Endothelial cell of umbilical vein (primary cell): ENCODE measurements around the gene TUBA3D. TPM values are rescaled to one million over a fixed set of nuclear protein-coding genes. Genes with fewer than 3 reads are reported as not detected.
"Not testable (repeated sequence)": the region's sequence is repeated elsewhere in the genome, so short reads cannot be mapped to it uniquely, and the experiment has no call there.

ENCODE experiments used
- BruUV-seq: library from RNA; stranded (reverse); fragments of 400-500 nt; replicated peaks from 2 replicates; lab custom pipeline; 2021; lab: Mats Ljungman, UMichigan
- CTCF ChIA-PET: fragments of 300-600, 350-600 bp; sonication (Branson Sonifier 250); formaldehyde crosslinking; loops from one replicate; lab custom pipeline; 2021; ENCODE audit warnings: antibody characterized with exemption, inconsistent platforms; lab: Charles Lee
- POLR2A ChIA-PET: fragments of 300-600, 350-600 bp; sonication (Branson Sonifier 250); formaldehyde crosslinking; loops from one replicate; lab custom pipeline; 2021; ENCODE audit warnings: antibody characterized with exemption, inconsistent platforms; lab: Charles Lee
- DNase-seq: peaks from one replicate; pipeline ENCODE4 v3.0.0-alpha.2; 2011; ENCODE audit warnings: low read depth, low spot score
- FAIRE-seq: peaks from 2 replicates; lab custom pipeline; 2011; peaks lifted over from hg19 to GRCh38; lab: Jason Lieb, UNC
- H2AFZ ChIP-seq: 2 replicates; pipeline ENCODE4 v1.6.0; 2012; ENCODE audit warnings: low read depth, low read length, control low read depth, inconsistent platforms
- H3K27ac ChIP-seq: 2 replicates; pipeline ENCODE4 v1.5.1; 2011; ENCODE audit warnings: low read depth, mild to moderate bottlenecking, control low read depth, low read length, moderate library complexity; ENCODE audit not compliant: insufficient read depth
- H3K27me3 ChIP-seq, 2 experiments: 2 replicates each; pipeline versions ENCODE4 v1.6.0 to v1.6.1; 2011; ENCODE audit warnings: low read length in 2 of 2, mixed read lengths in 1 of 2; ENCODE audit not compliant: control insufficient read depth in 2 of 2, insufficient read depth in 2 of 2
- H3K36me3 ChIP-seq, 2 experiments: 2 replicates in 1 of 2; 3 replicates in 1 of 2; pipeline ENCODE4 v1.5.1; 2011; ENCODE audit warnings: low read length in 2 of 2, mild to moderate bottlenecking in 1 of 2, moderate library complexity in 1 of 2; ENCODE audit not compliant: control insufficient read depth in 2 of 2, insufficient read depth in 2 of 2; ENCODE audit errors: extremely low read depth in 1 of 2
- H3K4me1 ChIP-seq: 3 replicates; pipeline ENCODE4 v1.5.1; 2011; ENCODE audit warnings: mild to moderate bottlenecking, low read length; ENCODE audit not compliant: control insufficient read depth, insufficient read depth; ENCODE audit errors: extremely low read depth
- H3K4me2 ChIP-seq: 2 replicates; pipeline ENCODE4 v1.6.1; 2011; ENCODE audit warnings: low read length, control low read depth, mixed read lengths; ENCODE audit not compliant: insufficient read depth
- H3K4me3 ChIP-seq, 3 experiments: fragments of 200-600 bp in 1 of 3; sonication (generic), shearing (Covaris generic) in 1 of 3; replicated peaks in 1 of 3; 2 replicates each; pipeline ENCODE4 v1.5.1; 2011 to 2016; ENCODE audit warnings: control low read depth in 3 of 3, low read length in 3 of 3, mild to moderate bottlenecking in 2 of 3, inconsistent platforms in 1 of 3, low read depth in 1 of 3, moderate library complexity in 1 of 3; ENCODE audit not compliant: insufficient read depth in 1 of 3
- H3K79me2 ChIP-seq: 2 replicates; pipeline ENCODE4 v1.6.0; 2012; ENCODE audit warnings: low read length, inconsistent platforms; ENCODE audit not compliant: control insufficient read depth, insufficient read depth
- H3K9ac ChIP-seq: replicated peaks from 2 replicates; pipeline ENCODE3; 2011; ENCODE audit warnings: low read length, control low read depth; ENCODE audit not compliant: insufficient read depth; ENCODE audit errors: extremely low read depth
- H3K9me1 ChIP-seq: replicated peaks from 3 replicates; pipeline ENCODE4 v1.6.0; 2011; ENCODE audit warnings: mild to moderate bottlenecking, low read length; ENCODE audit not compliant: control insufficient read depth, insufficient read depth; ENCODE audit errors: extremely low read depth
- H3K9me3 ChIP-seq: replicated peaks from 2 replicates; pipeline ENCODE4 v1.5.1; 2012; ENCODE audit warnings: low read length, inconsistent platforms; ENCODE audit not compliant: control insufficient read depth, insufficient read depth
- H4K20me1 ChIP-seq: replicated peaks from 2 replicates; pipeline ENCODE3; 2011; ENCODE audit warnings: mild to moderate bottlenecking, low read length; ENCODE audit not compliant: control insufficient read depth, insufficient read depth; ENCODE audit errors: extremely low read depth
- FOS ChIP-seq: IDR thresholded peaks from 2 replicates; pipeline ENCODE4 v1.6.1; 2011; ENCODE audit warnings: mild to moderate bottlenecking, low read length, moderate library complexity, borderline replicate concordance; ENCODE audit not compliant: insufficient read depth
- GATA2 ChIP-seq: IDR thresholded peaks from 2 replicates; pipeline ENCODE4 v1.7.0; 2011; ENCODE audit warnings: low read depth, mild to moderate bottlenecking, moderate library complexity, mixed read lengths, low read length; ENCODE audit not compliant: insufficient read length, insufficient read depth
- JUN ChIP-seq: IDR thresholded peaks from 2 replicates; pipeline ENCODE4 v1.6.1; 2011; ENCODE audit warnings: borderline replicate concordance, low read depth; ENCODE audit not compliant: insufficient read length, insufficient read depth
- MYC ChIP-seq: IDR thresholded peaks from one replicate; pipeline ENCODE4 v1.6.1; 2011; ENCODE audit warnings: mild to moderate bottlenecking, low read depth, low read length
- POLR2A ChIP-seq: IDR thresholded peaks from 2 replicates; pipeline ENCODE4 v1.6.1; 2012; ENCODE audit warnings: low read depth, mild to moderate bottlenecking, control low read depth, low read length
- POLR2AphosphoS5 ChIP-seq: IDR thresholded peaks from 2 replicates; pipeline ENCODE4 v1.6.1; 2012; ENCODE audit warnings: low read depth, mild to moderate bottlenecking, control low read depth, low read length, moderate library complexity; ENCODE audit not compliant: insufficient read depth
- dilution Hi-C: fragments of 300-500 bp; cut with MboI; formaldehyde crosslinking; loops from one replicate; pipeline ENCODE4 v1.15.0; 2019; ENCODE audit warnings: low sequenced_read_pairs; ENCODE audit not compliant: extremely low pct_ligation_motif_present
- intact Hi-C: fragments of 100-400 bp; cut with micrococcal nuclease; formaldehyde crosslinking; loops from one replicate; pipeline ENCODE4 v1.10.0; 2022
- polyA plus RNA-seq, 4 experiments: library from polyadenylated mRNA; depleted of rRNA in 3 of 4; stranded (reverse) in 3 of 4; unstranded in 1 of 4; fragments of >200 nt; gene quantifications; 2 replicates each; pipeline versions ENCODE4 v1.2.1 to v1.2.3, GENCODE V29; 2011 to 2012; ENCODE audit warnings: missing spikeins in 1 of 4
- total RNA-seq: library from RNA; stranded (reverse); gene quantifications from 2 replicates; pipeline ENCODE4 v1.2.3, GENCODE V29; 2021
- TF ChIP-seq, protein P1 (sequence below): IDR thresholded peaks from 2 replicates; pipeline ENCODE4 v1.6.1; 2011; ENCODE audit not compliant: insufficient read depth, insufficient read length
- TF ChIP-seq, protein P2 (sequence below), 2 donors: IDR thresholded peaks; 1 replicate in 1 of 2; 2 replicates in 1 of 2; pipeline ENCODE4 v1.5.1; 2011; ENCODE audit warnings: low read length in 2 of 2, mild to moderate bottlenecking in 2 of 2, moderate library complexity in 2 of 2, control low read depth in 1 of 2, inconsistent platforms in 1 of 2, low read depth in 1 of 2; ENCODE audit not compliant: insufficient read depth in 1 of 2; ENCODE audit errors: extremely low read depth in 1 of 2

The TUBA3D gene
- total and polyA plus RNA-seq, 2 donors (not counting 3 experiments of a cell fraction or from before 2014, with no cell fraction given) = not detected

DNA sequence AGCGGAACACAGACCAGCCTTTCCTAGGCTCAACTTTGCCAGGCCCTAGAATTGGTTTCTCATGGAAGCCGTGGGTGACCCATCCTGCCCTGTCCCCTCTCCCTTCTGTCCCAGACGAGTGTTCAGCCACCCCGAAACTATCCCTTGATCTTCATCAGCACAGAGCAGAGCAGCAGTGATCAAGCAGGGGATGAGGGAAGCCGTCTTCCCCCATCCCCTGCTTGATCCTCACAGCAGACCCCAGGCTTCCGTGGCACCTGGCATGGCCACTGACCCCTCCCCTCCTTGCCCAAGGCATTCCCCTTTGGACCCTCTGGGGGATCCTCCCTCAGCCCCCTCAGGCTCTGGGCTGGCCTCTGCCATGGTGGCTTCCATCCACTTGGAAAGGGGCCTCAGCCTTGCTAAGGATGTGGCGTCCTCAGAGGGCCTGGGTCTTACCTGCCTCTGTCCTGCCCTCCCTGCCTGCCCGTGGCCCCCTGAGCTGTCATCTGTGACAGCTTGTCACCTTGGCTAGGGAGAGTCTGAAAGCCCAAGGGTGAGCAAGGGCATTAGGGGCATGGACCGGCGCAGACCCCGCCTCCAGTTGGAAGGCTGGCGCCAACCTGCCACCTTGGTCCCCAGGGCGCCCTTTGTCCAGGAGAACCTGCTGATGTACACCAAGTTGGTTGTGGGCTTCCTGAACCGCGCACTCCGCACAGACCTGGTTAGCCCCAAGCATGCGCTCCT lies 41.4 kb downstream of the TUBA3D start:
- ChIA-PET POLR2A (no interaction called here), CTCF (interaction anchor here (0.6 to 1.5 kb wide), 2 partner anchors 24 to 155 kb away, joined by 3 read pairs; no protein-coding TSS in a partner anchor)
- H3K9ac ChIP-seq = no peak overlapping the region
- peaks cover 5 to 26% of the 10 kb centered on the region in 2 experiments for H3K36me3 ChIP-seq
- DNase-seq (no peak), FAIRE-seq (no peak)
- intact Hi-C loops = no loop called here
- TF ChIP-seq MYC (no peak), JUN (no peak), GATA2 (no peak), FOS (no peak), POLR2A (no peak), POLR2AphosphoS5 (no peak)
- TF ChIP-seq, protein P1, sequence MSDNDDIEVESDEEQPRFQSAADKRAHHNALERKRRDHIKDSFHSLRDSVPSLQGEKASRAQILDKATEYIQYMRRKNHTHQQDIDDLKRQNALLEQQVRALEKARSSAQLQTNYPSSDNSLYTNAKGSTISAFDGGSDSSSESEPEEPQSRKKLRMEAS = no peak
- TF ChIP-seq, protein P2, sequence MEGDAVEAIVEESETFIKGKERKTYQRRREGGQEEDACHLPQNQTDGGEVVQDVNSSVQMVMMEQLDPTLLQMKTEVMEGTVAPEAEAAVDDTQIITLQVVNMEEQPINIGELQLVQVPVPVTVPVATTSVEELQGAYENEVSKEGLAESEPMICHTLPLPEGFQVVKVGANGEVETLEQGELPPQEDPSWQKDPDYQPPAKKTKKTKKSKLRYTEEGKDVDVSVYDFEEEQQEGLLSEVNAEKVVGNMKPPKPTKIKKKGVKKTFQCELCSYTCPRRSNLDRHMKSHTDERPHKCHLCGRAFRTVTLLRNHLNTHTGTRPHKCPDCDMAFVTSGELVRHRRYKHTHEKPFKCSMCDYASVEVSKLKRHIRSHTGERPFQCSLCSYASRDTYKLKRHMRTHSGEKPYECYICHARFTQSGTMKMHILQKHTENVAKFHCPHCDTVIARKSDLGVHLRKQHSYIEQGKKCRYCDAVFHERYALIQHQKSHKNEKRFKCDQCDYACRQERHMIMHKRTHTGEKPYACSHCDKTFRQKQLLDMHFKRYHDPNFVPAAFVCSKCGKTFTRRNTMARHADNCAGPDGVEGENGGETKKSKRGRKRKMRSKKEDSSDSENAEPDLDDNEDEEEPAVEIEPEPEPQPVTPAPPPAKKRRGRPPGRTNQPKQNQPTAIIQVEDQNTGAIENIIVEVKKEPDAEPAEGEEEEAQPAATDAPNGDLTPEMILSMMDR (IDR thresholded peaks at IDR 0.05; ENCODE audit: extremely low read depth in 1 of 2, insufficient read depth in 1 of 2, low read depth in 1 of 2, low read length in 2 of 2) = no peak
- no peaks in the 10 kb centered on the region for H3K79me2 ChIP-seq
- no peaks in the 10 kb centered on the region for H4K20me1 ChIP-seq
- no peaks in the 10 kb centered on the region for H3K27me3 ChIP-seq
- no peaks in the 10 kb centered on the region for H3K4me1 ChIP-seq
- dilution Hi-C loops = no loop called here
- H3K27ac ChIP-seq = no peak overlapping the region
- H3K4me3 ChIP-seq = no peak overlapping the region
- H2AFZ ChIP-seq = no peak overlapping the region
- BruUV-seq = no TSS peak
- H3K9me1 ChIP-seq = no peaks in the 10 kb centered on the region
- H3K4me2 ChIP-seq = no peak overlapping the region
- no peaks in the 10 kb centered on the region for H3K9me3 ChIP-seq

DNA sequence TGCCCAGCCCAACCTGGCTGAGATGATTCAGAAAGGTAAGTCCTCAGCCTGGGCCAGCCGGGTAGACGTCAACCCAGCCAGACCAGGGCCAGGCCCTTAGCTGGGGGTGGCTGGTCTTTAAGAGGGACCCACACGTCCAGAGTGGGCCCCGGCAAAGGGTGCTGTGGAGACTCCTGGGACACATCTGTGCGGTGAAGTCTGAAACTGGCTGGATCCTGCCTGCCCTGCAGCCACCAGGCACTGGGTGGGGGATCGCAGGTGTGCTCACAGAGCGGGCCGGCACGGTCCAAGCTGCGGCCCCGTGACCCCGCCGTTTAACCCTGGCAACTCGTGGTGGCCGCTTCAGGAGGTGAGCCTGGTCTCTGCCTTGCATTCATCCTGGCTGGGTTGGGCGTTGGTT lies 41.9 kb downstream of the TUBA3D start:
- BruUV-seq, FAIRE-seq, H3K4me2 ChIP-seq, POLR2A ChIA-PET, dilution Hi-C loops, DNase-seq, H3K79me2 ChIP-seq, H3K27me3 ChIP-seq, H2AFZ ChIP-seq, intact Hi-C loops, H3K9me1 ChIP-seq, CTCF ChIA-PET, H3K27ac ChIP-seq, H3K4me3 ChIP-seq, H3K4me1 ChIP-seq, H4K20me1 ChIP-seq, H3K9me3 ChIP-seq, H3K9ac ChIP-seq: not testable (repeated sequence)
- peaks cover 5 to 26% of the 10 kb centered on the region in 2 experiments for H3K36me3 ChIP-seq

DNA sequence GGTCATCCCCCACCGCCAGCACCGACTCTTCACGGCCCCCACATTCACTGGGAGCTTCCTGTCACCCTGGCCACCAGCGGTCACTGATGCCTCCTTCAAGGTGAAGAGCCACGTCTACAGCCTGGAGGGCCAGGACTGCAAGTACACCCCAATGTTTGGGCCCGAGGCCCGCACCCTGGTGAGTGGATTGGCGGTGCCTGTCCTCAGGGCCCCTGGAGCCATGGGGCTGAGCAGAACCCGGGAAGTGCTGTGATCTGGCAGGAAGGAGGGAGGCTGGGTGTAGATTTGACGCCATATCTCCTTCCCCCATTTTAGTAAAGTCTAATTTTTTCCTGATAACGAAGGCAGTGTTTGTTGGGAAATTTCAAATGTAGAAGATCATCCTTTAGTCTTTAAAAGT lies 42.6 kb downstream of the TUBA3D start:
- CTCF ChIA-PET, BruUV-seq, H3K4me1 ChIP-seq, DNase-seq, H3K9me1 ChIP-seq, H4K20me1 ChIP-seq, FAIRE-seq, H2AFZ ChIP-seq, H3K27ac ChIP-seq, H3K79me2 ChIP-seq, H3K4me2 ChIP-seq, POLR2A ChIA-PET, dilution Hi-C loops, intact Hi-C loops, H3K4me3 ChIP-seq, H3K9ac ChIP-seq, H3K9me3 ChIP-seq, H3K27me3 ChIP-seq: not testable (repeated sequence)
- peaks cover 5 to 23% of the 10 kb centered on the region in 2 experiments for H3K36me3 ChIP-seq
